ENCODE results near the gene TMEM232.
"Not testable (repeated sequence)": the region's sequence is repeated elsewhere in the genome, so short reads cannot be mapped to it uniquely, and the experiment has no call there.

The TMEM232 gene

DNA sequence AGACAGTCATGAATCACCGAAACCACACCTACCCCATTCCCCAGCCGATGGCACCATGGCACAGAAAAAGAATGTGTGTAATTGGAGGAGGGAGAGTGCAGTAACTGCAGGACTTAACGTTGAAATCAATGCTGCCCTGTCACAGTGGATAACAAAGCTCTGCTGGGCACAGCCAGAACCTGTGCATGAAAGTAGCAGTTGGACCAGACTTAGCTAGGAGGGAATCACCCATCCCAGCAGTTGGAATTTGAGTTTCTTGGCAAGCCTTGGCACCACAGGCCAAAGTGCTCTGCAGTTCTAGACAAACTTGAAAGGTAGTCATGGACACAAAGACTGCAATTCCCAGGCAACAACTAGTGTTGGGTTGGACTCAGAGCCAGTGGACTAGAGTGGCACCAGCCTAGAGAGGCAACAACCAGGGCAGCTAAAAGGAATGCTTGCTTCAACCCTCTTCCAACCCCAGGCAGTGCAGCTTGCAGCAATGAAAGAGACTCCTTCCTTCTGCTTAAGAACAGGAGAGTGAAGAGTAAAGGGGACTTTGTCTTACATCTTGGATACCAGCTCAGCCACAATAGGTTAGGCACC lies 19.1 kb downstream of the TMEM232 start:
- DNase-seq (ENCODE audit: low read depth in 1 of 2, low spot score in 1 of 2): no peak

GRCh38 chr5:110705349-110705748 lies 21.1 kb downstream of the TMEM232 start:
- DNase-seq (ENCODE audit: low read depth in 1 of 2, low spot score in 1 of 2): no peak

- DNase-seq (ENCODE audit: low read depth in 1 of 2, low spot score in 1 of 2): no peak
Measured at GRCh38 chr5:110703481-110703880, 23.0 kb downstream of the TMEM232 start.

GRCh38 chr5:110702704-110703103 lies 23.8 kb downstream of the TMEM232 start:
- DNase-seq (ENCODE audit: low read depth in 1 of 2, low spot score in 1 of 2): no peak

- no peak for DNase-seq (ENCODE audit: low read depth in 1 of 2, low spot score in 1 of 2)
Measured at GRCh38 chr5:110702300-110702699, 24.2 kb downstream of the TMEM232 start.

DNA sequence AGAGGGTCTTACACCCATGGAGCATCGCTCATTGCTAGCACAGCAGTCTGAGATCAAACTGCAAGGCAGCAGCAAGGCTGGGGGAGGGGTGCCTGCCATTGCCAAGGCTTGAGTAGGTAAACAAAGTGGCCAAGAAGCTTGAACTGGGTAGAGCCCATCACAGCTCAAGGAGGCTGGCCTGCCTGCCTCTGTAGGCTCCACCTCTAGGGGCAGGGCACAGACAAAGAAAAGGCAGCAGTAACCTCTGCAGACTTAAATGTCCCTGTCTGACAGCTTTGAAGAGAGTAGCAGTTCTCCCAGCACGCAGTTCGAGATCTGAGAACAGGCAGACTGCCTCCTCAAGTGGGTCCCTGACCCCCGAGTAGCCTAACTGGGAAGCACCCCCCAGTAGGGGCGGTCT lies 33.8 kb downstream of the TMEM232 start:
- not testable (repeated sequence) for DNase-seq (ENCODE audit: low read depth in 1 of 2, low spot score in 1 of 2)

- not testable (repeated sequence) for DNase-seq (ENCODE audit: low read depth in 1 of 2, low spot score in 1 of 2)
Measured at GRCh38 chr5:110690587-110690986, 35.9 kb downstream of the TMEM232 start.

- no peak for DNase-seq (ENCODE audit: low read depth in 1 of 2, low spot score in 1 of 2)
Measured at GRCh38 chr5:110687485-110687884, 39.0 kb downstream of the TMEM232 start.

DNA sequence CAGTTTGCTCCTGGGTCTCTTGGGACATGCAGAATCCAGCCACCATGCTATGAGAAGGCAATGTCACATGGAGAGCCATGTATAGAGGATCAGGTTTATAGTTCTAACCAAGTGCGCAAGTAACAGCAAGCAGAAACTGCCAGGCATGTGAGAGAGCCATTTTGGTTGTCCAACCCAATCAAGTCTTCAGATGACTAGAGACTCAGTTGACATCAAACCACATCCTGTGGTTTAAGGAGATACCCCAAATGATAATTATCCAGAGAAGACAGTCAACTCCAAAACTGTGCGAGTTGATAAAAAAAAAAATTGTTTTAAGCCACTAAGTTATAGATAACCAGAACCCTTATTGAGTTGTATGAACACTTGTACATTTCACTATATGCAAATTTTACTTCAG lies 40.2 kb downstream of the TMEM232 start:
- no peak for DNase-seq (ENCODE audit: low read depth in 1 of 2, low spot score in 1 of 2)

DNA sequence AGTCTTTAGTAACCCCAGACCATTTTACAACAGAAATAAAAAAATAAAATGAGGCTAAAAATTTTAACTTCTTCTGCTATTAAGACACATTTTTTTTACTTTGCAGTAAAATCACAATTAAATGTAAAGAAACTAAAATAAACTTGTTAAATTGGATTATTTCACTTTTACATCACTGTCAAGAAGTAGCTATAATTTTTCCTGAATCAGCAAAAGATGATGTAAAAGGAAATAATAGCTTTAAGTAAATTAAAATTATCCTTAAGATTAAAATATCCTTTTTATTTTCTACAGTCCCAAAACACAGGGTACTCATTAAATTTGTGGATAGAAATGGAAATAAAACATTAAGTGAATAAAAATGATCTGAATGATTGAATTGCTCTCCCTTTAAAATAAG lies 44.5 kb downstream of the TMEM232 start:
- no peak for DNase-seq (ENCODE audit: low read depth in 1 of 2, low spot score in 1 of 2)

- no peak for DNase-seq (ENCODE audit: low read depth in 1 of 2, low spot score in 1 of 2)
Measured at GRCh38 chr5:110681109-110681508, 45.4 kb downstream of the TMEM232 start.

DNA sequence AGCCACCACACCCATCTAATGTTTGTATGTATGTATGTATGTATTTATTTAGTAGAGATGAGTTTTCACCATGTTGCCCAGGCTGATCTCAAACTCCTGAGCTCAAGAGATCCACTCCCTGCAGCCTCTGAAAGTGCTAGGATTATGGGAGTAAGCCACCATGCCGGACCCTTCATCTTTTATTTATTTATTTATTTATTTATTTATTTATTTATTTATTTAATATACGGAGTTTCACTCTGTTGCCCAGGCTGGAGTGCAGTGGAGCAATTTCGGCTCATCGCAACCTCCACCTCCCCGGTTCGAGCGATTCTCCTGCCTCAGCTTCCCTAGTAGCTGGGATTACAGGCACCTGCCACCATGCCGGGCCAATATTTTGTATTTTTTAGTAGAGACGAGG lies 49.9 kb downstream of the TMEM232 start:
- not testable (repeated sequence) for DNase-seq (ENCODE audit: low read depth in 1 of 2, low spot score in 1 of 2)

GRCh38 chr5:110665184-110665726 lies 61.2 kb downstream of the TMEM232 start:
- no peak for DNase-seq (ENCODE audit: low read depth in 1 of 2, low spot score in 1 of 2)

DNA sequence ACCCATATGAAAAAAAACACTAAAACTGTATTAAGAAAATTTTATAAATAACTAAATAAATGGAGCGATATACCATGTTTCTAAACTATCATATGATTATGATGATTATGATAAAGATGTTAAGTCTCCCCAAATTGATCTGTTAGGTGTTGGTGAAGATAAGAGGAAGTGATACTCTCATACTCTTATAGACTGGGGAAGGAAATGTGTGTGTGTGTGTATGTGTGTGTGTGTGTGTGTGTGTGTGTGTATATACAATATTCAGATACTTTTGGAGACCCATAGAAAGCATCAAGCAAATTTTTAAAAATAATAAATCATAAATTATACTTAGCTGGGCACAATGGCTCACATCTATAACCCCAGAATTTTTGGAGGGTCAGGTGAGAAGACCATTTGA lies 62.9 kb downstream of the TMEM232 start:
- DNase-seq (ENCODE audit: low read depth in 1 of 2, low spot score in 1 of 2): no peak

DNA sequence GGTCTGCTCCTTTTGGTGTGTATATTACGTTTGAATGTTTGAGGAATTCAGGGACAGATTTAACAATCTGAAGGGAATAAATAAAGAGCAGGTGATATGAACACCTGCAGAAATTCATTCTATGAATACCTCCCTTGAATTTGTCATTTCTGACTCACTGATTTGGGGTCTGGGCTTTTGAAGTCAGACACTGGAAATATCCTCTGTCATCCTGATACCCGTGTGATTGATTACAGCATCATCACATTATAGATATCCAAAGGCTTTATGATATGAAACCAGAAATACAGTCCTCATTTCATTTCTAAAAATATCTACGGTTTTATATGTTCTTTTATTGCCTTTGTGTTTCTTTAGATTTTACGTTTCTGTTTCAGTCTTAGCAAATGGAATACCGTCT lies 68.5 kb downstream of the TMEM232 start:
- no peak for DNase-seq (ENCODE audit: low read depth in 1 of 2, low spot score in 1 of 2)

- DNase-seq (ENCODE audit: low read depth in 1 of 2, low spot score in 1 of 2): no peak
Measured at GRCh38 chr5:110653231-110653970, 73.1 kb downstream of the TMEM232 start.

GRCh38 chr5:110651507-110651906 lies 75.0 kb downstream of the TMEM232 start:
- no peak for DNase-seq (ENCODE audit: low read depth in 1 of 2, low spot score in 1 of 2)

- no peak for DNase-seq (ENCODE audit: low read depth in 1 of 2, low spot score in 1 of 2)
Measured at GRCh38 chr5:110644357-110644756, 82.1 kb downstream of the TMEM232 start.

DNA sequence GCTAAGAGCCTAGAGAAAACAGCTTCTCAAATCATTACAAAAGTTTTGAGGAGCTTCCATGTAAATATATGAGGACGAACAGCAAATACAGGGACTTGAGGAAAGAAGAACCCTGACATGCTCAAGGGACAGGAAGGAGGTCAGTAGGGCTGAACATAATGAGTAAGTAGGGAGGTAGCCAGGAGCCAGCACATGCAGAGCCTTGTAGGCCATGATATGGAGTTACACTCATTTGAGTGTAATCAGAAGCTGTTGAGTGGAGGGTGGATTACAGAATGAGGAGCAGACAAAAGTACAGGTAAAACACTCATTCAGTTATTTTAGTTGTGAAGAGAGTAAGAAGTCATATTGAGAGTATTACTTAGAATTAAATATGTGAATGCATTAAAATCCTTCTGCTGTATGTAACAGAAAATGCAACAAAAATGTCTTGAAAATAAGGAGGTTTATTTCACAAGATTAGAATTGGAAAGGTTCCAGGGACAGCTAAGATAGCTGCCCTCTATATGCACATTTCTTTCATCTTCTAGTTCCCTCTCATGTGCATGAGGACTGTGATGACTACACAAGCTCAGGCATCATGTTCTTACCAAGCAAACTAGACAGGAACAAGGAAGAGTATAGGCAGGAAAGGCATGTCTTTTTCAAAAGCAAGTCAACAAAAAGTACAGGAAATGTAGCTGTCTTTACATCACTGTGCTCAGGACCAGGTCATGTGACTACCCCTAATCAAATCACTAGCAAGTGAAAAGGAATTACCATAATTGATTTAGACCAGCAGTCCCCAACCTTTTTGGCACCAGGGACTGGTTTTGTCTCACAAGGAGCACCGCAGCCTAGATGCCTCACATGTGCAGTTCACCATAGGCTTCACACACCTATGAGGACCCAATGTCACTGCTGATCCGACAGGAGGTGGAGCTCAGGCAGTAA lies 87.2 kb downstream of the TMEM232 start:
- DNase-seq (ENCODE audit: low read depth in 1 of 2, low spot score in 1 of 2): no peak

DNA sequence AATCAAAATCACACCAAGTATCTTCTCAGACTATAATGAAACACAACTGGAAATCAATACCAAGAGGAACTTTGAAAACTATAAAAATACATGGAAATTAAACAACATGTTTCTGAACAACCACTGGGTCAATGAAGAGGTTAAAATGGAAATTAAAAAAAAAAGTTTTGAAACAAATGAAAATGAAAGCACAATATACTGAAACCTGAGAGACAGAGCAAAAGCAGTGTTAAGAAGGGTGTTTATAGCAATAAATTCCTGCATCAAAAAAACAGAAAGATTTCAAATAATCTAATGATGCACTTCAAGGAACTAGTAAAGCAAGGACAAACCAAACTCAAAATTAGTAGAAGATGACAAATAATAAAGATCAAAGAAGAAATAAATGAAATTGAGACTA lies 92.0 kb downstream of the TMEM232 start:
- DNase-seq (ENCODE audit: low read depth in 1 of 2, low spot score in 1 of 2): no peak

- no peak for DNase-seq (ENCODE audit: low read depth in 1 of 2, low spot score in 1 of 2)
Measured at GRCh38 chr5:110631236-110631635, 95.2 kb downstream of the TMEM232 start.

DNA sequence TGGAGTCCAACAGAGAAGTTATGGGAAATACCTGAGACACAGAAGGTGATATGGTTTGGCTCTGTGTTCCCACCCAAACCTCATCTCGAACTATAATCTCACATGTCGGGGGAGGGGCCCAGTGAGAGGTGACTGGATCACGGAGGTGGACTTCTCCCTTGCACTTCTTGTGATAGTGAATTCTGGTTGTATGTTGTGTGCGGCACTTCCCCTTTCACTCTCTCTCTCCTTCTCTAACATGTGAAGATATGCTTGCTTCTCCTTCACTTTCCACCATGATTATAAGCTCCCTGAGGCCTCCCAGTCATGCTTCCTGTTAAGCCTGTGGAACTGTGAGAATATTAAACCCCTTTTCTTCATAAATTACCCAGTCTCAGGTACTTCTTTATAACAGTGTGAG lies 96.1 kb downstream of the TMEM232 start:
- DNase-seq (ENCODE audit: low read depth in 1 of 2, low spot score in 1 of 2): no peak
